Central memory CD4-positive, alpha-beta T cell (primary cell): ENCODE data around the gene ZNF91.
"Not testable (repeated sequence)": the region's sequence is repeated elsewhere in the genome, so short reads cannot be mapped to it uniquely, and the experiment has no call there.

ENCODE experiments used
- DNase-seq: peaks from one replicate; pipeline ENCODE4 v3.0.0; 2022

ZNF91 gene

DNA sequence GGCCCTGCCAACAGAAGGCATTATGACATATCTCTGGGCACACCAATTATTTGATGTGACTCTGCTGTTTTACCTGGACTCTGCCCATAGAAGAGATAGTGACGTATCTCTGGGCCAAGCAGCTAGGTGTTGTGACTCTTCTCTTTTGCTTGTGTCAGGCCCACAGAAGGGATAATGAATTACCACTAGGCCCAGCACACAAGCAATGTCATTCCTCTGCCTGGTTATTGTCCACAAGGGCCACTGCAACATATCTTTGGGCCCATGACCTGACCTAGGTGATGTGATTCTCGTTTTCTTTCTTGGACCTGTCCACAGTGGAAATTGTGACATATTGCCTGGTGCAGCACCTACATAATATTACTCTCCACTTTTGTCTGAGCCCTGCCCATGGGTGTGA lies 80.0 kb downstream of the ZNF91 start:
- DNase-seq = no peak

DNA sequence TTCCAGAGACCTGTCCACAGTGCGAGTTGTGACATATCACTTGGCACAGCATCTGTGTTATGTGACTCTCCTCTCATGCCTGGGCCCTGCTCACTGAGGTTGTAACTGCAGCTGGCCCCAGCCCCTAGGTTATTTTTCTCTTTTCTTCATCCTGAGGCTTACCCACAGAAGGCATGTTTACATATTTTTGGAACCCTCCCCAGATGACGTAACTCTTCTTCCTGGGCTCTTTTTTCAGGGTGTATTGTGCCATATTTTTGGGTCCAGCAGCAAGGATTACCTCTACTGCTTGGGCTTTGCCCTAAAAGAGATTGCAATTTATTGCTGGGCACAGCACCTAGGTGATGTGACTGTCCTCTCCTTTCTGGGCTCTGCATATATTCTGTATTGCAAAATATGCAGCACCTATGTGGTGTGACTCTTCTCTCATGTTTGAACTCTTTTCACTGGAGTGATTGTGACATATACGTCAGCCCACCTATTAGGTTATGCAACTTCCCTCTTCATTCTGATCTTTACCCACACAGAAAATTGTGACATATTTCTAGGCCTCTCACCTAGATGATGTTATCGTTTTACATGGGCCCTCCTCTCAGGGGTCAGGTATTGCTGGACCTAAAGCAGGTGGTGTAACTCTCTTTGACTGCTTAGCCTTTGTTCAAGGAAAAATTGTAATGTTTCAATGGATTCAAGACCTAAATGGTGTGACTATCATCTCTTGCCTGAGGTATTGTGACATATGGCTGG lies 80.6 kb downstream of the ZNF91 start:
- no peak for DNase-seq

DNA sequence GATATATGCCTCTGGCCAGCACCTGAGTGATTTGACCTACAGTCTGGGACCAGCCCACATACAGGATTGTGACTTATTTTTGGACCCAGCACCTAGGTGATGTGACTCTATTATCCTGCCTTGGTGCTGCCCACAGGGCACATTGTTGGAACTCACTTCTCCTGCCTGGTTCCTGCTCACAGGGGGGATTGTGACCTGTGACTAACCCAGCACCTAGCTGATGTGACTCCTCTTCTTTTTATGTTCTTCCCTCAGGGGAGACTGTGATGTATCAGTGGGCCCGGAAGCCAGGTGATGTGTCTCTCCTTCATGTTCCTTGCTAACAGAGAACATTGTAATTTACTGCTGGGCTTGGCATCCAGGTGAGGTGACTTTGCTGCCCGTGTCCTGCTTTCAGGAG lies 82.1 kb downstream of the ZNF91 start:
- DNase-seq = no peak

DNA sequence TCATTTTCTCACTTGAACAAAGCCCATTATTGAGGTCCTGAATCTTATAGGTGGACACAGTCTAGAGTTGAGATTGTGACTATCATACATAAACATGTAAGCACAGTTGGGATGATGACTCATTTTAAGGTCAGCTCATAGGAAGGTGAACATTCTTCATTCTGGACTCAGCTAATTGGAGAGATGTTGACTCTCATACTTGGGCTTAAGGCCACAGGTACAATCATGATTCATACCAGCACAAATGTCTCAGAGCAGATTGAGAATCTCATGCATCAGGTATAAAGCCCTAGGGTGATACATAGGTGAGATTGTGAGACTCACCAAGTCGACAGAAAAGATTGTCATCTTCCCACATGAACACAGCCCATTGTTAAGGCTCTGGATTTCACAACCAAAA lies 82.8 kb downstream of the ZNF91 start:
- no peak for DNase-seq

DNA sequence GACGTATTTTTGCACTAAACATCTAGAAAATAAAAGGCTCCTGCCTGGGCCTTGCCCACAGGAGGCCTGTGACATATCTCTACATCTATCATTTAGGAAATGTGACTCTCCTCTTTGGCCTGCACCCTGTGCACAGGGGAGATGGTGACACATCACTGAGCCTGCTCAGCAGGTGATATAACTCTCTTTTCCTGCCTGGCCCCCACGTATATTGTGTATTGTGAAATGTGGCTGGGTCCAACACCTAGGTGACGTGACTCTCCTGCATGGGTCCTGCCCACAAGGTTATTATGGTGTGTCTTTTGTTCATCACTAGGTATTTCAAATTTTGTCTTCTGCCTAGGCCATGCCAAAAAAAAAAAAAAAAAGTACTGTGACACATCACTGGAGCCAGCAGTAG lies 83.7 kb downstream of the ZNF91 start:
- DNase-seq = no peak

DNA sequence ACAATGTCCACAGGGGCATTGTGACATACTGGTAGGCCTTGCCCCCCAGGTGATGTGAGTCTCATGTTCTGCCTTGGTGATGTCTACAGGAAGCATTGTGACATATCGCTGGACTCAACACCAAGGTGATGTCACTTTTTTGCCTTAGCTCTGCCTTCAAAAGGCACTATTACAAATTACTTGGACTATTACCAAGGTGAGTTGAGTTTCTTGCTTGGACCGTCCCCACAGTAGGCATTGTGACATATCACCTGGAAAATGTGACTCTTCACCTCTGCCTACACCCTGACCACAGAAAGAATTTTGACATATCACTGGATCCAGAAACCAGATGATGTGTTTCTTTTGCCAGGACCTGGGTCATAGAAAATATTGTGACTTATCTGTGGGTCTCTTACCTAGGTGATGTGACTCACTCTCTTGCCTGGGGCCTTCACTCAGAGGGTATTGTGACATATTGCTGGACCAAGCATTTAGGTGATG lies 84.5 kb downstream of the ZNF91 start:
- DNase-seq = no peak

DNA sequence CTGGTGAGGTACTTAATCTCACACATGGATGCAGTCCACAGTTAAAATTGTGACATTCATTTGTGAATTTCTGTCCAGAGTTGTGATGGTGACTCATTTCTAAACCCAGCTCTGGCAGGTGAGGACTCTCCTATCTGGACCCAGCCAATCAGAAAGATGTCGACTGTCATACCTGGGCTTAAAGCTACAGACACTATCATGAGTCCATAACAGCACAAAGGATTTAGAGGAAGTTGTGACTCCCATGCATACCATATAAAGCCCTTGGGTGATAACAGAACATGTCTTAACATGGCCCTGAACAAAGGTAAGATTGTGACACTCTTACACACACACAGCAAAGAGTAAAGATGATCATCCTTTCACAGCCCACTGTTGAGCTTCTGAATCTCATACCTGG lies 85.3 kb downstream of the ZNF91 start:
- no peak for DNase-seq

DNA sequence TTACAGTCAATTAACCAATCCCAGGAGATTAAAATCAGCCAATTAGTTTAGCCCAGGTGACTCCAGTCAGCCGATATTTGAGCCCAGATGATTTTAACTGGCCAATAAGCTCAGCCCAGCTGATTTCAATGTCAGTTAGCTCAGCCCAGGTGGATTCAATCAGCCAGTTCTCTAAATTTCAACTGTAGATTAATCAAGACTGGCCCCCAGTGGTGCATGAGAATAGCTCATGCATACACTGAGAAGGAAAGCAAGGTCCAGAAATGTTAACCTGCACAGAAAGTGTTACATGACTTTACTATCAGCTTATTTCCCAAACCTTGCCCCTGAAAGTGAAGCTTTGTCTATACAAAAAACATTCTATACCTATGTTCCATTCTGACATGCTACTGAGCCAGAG lies 89.7 kb downstream of the ZNF91 start:
- DNase-seq = no peak

DNA sequence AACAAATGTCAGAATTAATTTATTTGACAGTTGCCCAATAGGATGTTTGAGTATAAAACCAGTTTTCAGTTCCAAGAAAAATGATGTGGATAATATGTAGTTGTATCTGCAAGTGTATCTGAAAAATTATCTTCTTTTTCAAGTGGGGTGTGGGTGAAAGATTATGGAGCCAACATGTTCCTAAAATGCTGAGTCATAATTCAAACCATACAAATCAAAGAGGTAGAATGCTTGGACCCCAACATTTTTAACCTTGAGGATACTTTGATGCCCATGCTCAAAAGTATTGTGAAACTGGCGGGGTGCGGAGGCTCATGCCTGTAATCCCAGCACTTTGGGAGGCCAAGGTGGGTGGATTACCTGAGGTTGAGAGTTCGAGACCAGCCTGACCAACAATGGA lies 91.0 kb downstream of the ZNF91 start:
- no peak for DNase-seq

DNA sequence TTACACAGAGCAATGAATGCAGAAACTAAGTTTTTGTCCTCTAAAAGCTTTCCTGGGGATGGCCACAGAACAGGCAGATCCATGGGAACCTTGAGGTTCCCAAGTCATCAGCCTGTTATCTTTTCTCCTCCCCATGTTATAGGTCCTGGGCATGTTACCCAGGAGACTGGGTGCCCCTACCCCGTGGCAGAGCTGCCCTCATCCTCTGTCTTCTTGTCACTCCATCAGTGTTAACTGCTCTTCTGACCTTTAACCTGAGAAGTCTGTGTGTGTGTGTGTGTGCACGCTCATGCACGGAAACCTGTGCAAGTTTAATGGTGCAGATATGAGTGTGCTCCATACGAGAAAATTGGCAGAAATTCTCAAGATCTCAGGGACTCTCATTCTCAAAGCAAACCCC lies 101.1 kb downstream of the ZNF91 start:
- DNase-seq = no peak

DNA sequence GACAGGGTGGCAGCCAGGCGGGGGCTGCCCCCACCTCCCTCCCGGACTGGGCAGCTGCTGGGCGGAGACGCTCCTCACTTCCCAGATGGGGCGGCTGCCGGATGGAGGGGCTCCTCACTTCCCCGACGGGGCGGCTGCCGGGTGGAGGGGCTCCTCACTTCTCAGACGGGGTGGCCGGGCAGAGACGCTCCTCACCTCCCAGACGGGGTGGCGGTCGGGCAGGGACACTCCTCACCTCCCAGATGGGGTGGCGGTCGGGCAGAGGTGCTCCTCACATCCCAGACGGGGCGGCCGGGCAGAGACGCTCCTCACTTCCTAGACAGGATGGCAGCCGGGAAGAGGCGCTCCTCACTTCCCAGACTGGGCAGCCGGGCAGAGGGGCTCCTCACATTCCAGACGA lies 105.3 kb downstream of the ZNF91 start:
- DNase-seq = not testable (repeated sequence)
